Gastrocnemius medialis (tissue), 4 donors: ENCODE data around the gene HSD17B3. TPM values are rescaled to one million over a fixed set of nuclear protein-coding genes. Genes with fewer than 3 reads are reported as not detected.

Source experiments
- ATAC-seq, 2 donors: fragments of 150-250 bp; one replicate each; pipeline ENCODE4 v1.9.1; 2016
- DNase-seq, 2 donors: peaks; one replicate each; pipeline ENCODE4 v3.0.0-alpha.2; 2019
- H3K27ac ChIP-seq, 4 donors: fragments of 200-600 bp; sonication (generic); 1 replicate in 1 of 4; 2 replicates in 3 of 4; pipeline ENCODE4 v1.5.1; 2016 to 2018; ENCODE audit warnings: mild to moderate bottlenecking in 2 of 4, moderate library complexity in 1 of 4
- H3K27me3 ChIP-seq, 3 donors: fragments of 200-600 bp; sonication (generic) in 2 of 3; 1 replicate in 1 of 3; 2 replicates in 2 of 3; pipeline versions ENCODE4 v1.5.1 to v1.6.0; 2016 to 2019; ENCODE audit warnings: mild to moderate bottlenecking in 1 of 3, moderate library complexity in 1 of 3
- H3K36me3 ChIP-seq, 2 donors: fragments of 200-600 bp; sonication (generic) in 1 of 2; one replicate each; pipeline ENCODE4 v1.5.1; 2017 to 2018
- H3K4me1 ChIP-seq, 2 donors: fragments of 200-600 bp; sonication (generic) in 1 of 2; one replicate each; pipeline ENCODE4 v1.5.1; 2016 to 2017; ENCODE audit warnings: mild to moderate bottlenecking in 2 of 2
- H3K4me3 ChIP-seq, 4 donors: fragments of 200-600 bp; sonication (generic) in 3 of 4; 1 replicate in 1 of 4; 2 replicates in 3 of 4; pipeline ENCODE4 v1.5.1; 2016 to 2019; ENCODE audit warnings: mild to moderate bottlenecking in 2 of 4
- H3K9me3 ChIP-seq, 3 donors: fragments of 200-600 bp; sonication (generic) in 2 of 3; 1 replicate in 1 of 3; 2 replicates in 2 of 3; pipeline ENCODE4 v1.5.1; 2016 to 2019
- POLR2A ChIP-seq, 2 donors: fragments of 450-650 bp; IDR thresholded peaks; one replicate each; pipeline ENCODE4 v1.6.1; 2017; ENCODE audit warnings: antibody characterized with exemption in 2 of 2, mild to moderate bottlenecking in 2 of 2, moderate library complexity in 2 of 2
- in situ Hi-C, 4 donors: fragments of 200-750 bp; cut with MboI; loops; one replicate each; pipeline versions ENCODE4 v1.15.0 to v1.8.0; 2017; ENCODE audit warnings: low sequenced_read_pairs in 4 of 4
- intact Hi-C: fragments of 100-400 bp; cut with DNase I; formaldehyde crosslinking; loops from one replicate; pipeline ENCODE4 v1.15.1; 2023; ENCODE audit warnings: low total_unique reads
- total RNA-seq, 4 donors: library from RNA; depleted of rRNA; stranded (reverse); fragments of >200 nt; gene quantifications; one replicate each; pipeline versions ENCODE4 v1.1.0 to v1.2.3, GENCODE V29; 2016
- TF ChIP-seq, protein P1 (sequence below), 5 experiments: fragments of 450-650 bp in 3 of 5; fragments of 200-600 bp in 2 of 5; sonication (generic) in 2 of 5; IDR thresholded peaks in 4 of 5; conservative IDR thresholded peaks in 1 of 5; 1 replicate in 4 of 5; 2 replicates in 1 of 5; pipeline ENCODE4 v1.5.1; 2016 to 2019; ENCODE audit warnings: antibody characterized with exemption in 5 of 5, mild to moderate bottlenecking in 3 of 5, moderate library complexity in 3 of 5

Gene HSD17B3
- total RNA-seq, 4 donors from 2014 or later: not detected

- Histone ChIP-seq H3K27ac (no peak overlapping the region), H3K27me3 (no peaks in the 10 kb centered on the region), H3K36me3 (no peaks in the 10 kb centered on the region), H3K4me1 (no peaks in the 10 kb centered on the region), H3K4me3 (no peak overlapping the region), H3K9me3 (no peaks in the 10 kb centered on the region)
- intact Hi-C loops: no loop called here
- DNase-seq (no peak), ATAC-seq (no peak)
- in situ Hi-C loops: no loop called here
- TF ChIP-seq POLR2A (IDR thresholded peaks at IDR 0.05): no peak
- TF ChIP-seq, protein P1, sequence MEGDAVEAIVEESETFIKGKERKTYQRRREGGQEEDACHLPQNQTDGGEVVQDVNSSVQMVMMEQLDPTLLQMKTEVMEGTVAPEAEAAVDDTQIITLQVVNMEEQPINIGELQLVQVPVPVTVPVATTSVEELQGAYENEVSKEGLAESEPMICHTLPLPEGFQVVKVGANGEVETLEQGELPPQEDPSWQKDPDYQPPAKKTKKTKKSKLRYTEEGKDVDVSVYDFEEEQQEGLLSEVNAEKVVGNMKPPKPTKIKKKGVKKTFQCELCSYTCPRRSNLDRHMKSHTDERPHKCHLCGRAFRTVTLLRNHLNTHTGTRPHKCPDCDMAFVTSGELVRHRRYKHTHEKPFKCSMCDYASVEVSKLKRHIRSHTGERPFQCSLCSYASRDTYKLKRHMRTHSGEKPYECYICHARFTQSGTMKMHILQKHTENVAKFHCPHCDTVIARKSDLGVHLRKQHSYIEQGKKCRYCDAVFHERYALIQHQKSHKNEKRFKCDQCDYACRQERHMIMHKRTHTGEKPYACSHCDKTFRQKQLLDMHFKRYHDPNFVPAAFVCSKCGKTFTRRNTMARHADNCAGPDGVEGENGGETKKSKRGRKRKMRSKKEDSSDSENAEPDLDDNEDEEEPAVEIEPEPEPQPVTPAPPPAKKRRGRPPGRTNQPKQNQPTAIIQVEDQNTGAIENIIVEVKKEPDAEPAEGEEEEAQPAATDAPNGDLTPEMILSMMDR (IDR thresholded peaks at IDR 0.05 in 4 of 5, conservative IDR thresholded peaks at IDR 0.05 in 1 of 5): no peak
These were observed 45.2 kb downstream of the HSD17B3 start for GRCh38 chr9:96256800-96257199.

DNA sequence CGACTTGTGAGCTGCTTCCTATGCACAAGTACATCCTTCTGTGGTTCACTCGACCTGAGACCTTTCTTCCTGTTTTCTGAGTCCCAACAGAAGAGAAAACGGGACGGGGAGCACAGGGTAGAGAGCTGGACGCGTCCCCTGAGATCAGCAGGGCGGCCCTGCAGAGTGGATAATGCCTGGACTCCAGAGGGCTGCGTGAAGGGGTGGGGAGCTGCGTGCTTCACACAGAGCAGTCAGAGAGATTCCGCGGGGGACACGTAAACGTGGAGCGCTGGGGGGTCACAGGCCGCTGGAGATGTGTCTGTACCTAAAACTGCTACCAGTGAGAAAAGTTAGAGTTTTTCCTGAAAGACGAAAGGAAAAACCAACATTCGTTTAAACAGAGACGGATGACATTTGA, 46.3 kb downstream of the HSD17B3 start:
- Histone ChIP-seq H3K9me3 (no peaks in the 10 kb centered on the region), H3K27ac (no peak overlapping the region), H3K4me1 (no peaks in the 10 kb centered on the region), H3K36me3 (no peaks in the 10 kb centered on the region), H3K4me3 (no peak overlapping the region), H3K27me3 (no peaks in the 10 kb centered on the region)
- ATAC-seq: no peak
- in situ Hi-C loops (no loop called here), intact Hi-C loops (no loop called here)
- no peak for DNase-seq
- TF ChIP-seq, protein P1 (IDR thresholded peaks at IDR 0.05 in 4 of 5, conservative IDR thresholded peaks at IDR 0.05 in 1 of 5): no peak
- TF ChIP-seq POLR2A (IDR thresholded peaks at IDR 0.05): no peak

DNA sequence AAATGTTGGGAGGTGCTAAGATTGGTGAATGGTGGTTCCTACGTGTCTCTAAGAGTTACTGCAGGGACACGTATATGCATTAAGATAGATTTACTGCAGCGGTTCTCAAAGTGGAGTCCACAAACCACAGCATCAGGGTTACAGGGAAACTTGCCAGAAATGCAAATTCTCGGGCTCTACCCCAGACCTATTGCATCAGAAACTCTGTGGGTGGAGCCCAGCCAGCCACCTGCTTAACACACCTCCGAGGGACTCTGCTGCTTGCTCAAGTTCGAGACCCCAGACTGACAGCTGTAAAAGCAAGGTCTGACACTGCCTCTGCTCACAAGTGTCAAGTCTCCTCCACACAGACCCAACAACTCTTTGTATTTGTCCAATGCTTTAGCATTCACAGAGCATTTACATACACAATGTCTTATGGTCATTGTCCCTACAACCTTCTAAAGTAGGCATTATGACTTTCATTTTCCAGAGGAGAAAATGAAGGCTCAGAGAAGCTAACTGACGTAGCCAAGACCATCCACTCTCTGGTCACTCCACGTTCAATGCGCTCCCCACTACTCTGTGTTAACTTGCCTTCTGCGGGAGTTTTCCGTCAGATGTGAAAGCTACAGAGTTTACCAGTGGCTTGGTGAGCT, 48.8 kb downstream of the HSD17B3 start:
- no peaks in the 10 kb centered on the region for H3K27me3 ChIP-seq
- H3K9me3 ChIP-seq: no peaks in the 10 kb centered on the region
- H3K27ac ChIP-seq: no peak overlapping the region
- intact Hi-C loops (no loop called here), in situ Hi-C loops (no loop called here)
- H3K4me3 ChIP-seq: no peak overlapping the region
- ATAC-seq (no peak), DNase-seq (no peak)
- TF ChIP-seq POLR2A (IDR thresholded peaks at IDR 0.05): no peak
- TF ChIP-seq, protein P1 (IDR thresholded peaks at IDR 0.05 in 4 of 5, conservative IDR thresholded peaks at IDR 0.05 in 1 of 5): no peak
- H3K4me1 ChIP-seq: no peaks in the 10 kb centered on the region
- H3K36me3 ChIP-seq: no peaks in the 10 kb centered on the region

- TF ChIP-seq POLR2A (IDR thresholded peaks at IDR 0.05): no peak
- TF ChIP-seq, protein P1 (IDR thresholded peaks at IDR 0.05 in 4 of 5, conservative IDR thresholded peaks at IDR 0.05 in 1 of 5): no peak
- in situ Hi-C loops: no loop called here
- Histone ChIP-seq H3K27ac (no peak overlapping the region), H3K4me1 (no peaks in the 10 kb centered on the region), H3K9me3 (no peaks in the 10 kb centered on the region), H3K36me3 (no peaks in the 10 kb centered on the region), H3K4me3 (no peak overlapping the region), H3K27me3 (no peaks in the 10 kb centered on the region)
- intact Hi-C loops: no loop called here
- ATAC-seq (no peak), DNase-seq (no peak)
These were observed 50.5 kb downstream of the HSD17B3 start for GRCh38 chr9:96251451-96251850.

DNA sequence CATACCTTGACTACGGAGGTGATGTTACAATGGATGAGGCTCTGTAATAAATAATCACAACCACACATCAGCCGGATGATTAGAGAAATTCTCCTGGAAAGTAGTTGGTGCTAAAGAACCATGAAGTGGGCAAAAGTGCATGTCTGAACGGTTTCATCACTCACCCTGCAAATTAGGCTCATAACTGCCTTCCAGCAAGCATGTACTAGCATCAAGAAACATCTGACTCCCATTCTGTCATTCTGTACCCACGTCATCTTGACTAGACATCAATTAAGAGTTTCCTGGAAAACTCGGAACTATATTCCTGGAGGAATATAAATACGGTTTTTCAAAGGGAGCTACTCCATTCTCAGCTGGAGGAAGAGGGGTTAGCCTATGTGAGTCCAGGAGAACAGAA, 52.2 kb downstream of the HSD17B3 start:
- Histone ChIP-seq H3K27ac (no peak overlapping the region), H3K4me3 (no peak overlapping the region), H3K9me3 (no peaks in the 10 kb centered on the region), H3K36me3 (no peaks in the 10 kb centered on the region), H3K4me1 (no peaks in the 10 kb centered on the region), H3K27me3 (no peaks in the 10 kb centered on the region)
- intact Hi-C loops: no loop called here
- in situ Hi-C loops: no loop called here
- ATAC-seq (no peak), DNase-seq (no peak)
- TF ChIP-seq POLR2A (IDR thresholded peaks at IDR 0.05): no peak
- TF ChIP-seq, protein P1 (IDR thresholded peaks at IDR 0.05 in 4 of 5, conservative IDR thresholded peaks at IDR 0.05 in 1 of 5): no peak
